ENCODE data around the gene EPHA3.

Gene EPHA3

GRCh38 chr3:89367166-89367565, 259.7 kb downstream of the EPHA3 start:
- DNase-seq, result no peak

GRCh38 chr3:89368846-89369245, 261.4 kb downstream of the EPHA3 start:
- no peak for DNase-seq

- DNase-seq, result no peak
Observed at GRCh38 chr3:89372456-89372855, 265.0 kb downstream of the EPHA3 start.

GRCh38 chr3:89373434-89373833, 266.0 kb downstream of the EPHA3 start:
- DNase-seq, result no peak

- no peak for DNase-seq
Observed at GRCh38 chr3:89375451-89375850, 268.0 kb downstream of the EPHA3 start.

- peak in 1 of 4 experiments; percentile 2 for DNase-seq
Observed at GRCh38 chr3:89380016-89380415, 272.6 kb downstream of the EPHA3 start.

GRCh38 chr3:89392991-89393390, 285.6 kb downstream of the EPHA3 start:
- no peak for DNase-seq

- no peak for DNase-seq
Observed at GRCh38 chr3:89395456-89395855, 288.0 kb downstream of the EPHA3 start.

- DNase-seq, result no peak
Observed at GRCh38 chr3:89395996-89396395, 288.6 kb downstream of the EPHA3 start.

- DNase-seq, result no peak
Observed at GRCh38 chr3:89402051-89402450, 294.6 kb downstream of the EPHA3 start.

GRCh38 chr3:89405176-89405575, 297.8 kb downstream of the EPHA3 start:
- DNase-seq, result no peak

GRCh38 chr3:89405593-89405992, 298.2 kb downstream of the EPHA3 start:
- no peak for DNase-seq

GRCh38 chr3:89411201-89411600, 303.8 kb downstream of the EPHA3 start:
- no peak for DNase-seq

GRCh38 chr3:89414270-89414669, 306.8 kb downstream of the EPHA3 start:
- no peak for DNase-seq

- DNase-seq, result no peak
Observed at GRCh38 chr3:89419647-89420241, 312.3 kb downstream of the EPHA3 start.

- DNase-seq, result no peak
Observed at GRCh38 chr3:89426060-89426459, 318.6 kb downstream of the EPHA3 start.

GRCh38 chr3:89434621-89435380, 327.4 kb downstream of the EPHA3 start:
- DNase-seq, result no peak

GRCh38 chr3:89436846-89437245, 329.4 kb downstream of the EPHA3 start:
- DNase-seq, result no peak

- no peak for DNase-seq
Observed at GRCh38 chr3:89440386-89440785, 333.0 kb downstream of the EPHA3 start.

- DNase-seq, result no peak
Observed at GRCh38 chr3:89441141-89441540, 333.7 kb downstream of the EPHA3 start.

GRCh38 chr3:89446593-89446992, 339.2 kb downstream of the EPHA3 start:
- no peak for DNase-seq

GRCh38 chr3:89447243-89447642, 339.8 kb downstream of the EPHA3 start:
- no peak for DNase-seq

GRCh38 chr3:89449086-89449485, 341.7 kb downstream of the EPHA3 start:
- no peak for DNase-seq

- no peak for DNase-seq
Observed at GRCh38 chr3:89452066-89452465, 344.6 kb downstream of the EPHA3 start.

GRCh38 chr3:89455240-89455639, 347.8 kb downstream of the EPHA3 start:
- DNase-seq, result no peak
